HepG2 (cell line): ENCODE measurements around the gene TNP1. TPM values are rescaled to one million over a fixed set of nuclear protein-coding genes. Genes with fewer than 3 reads are reported as not detected.

Experiments used
- ATAC-seq: fragments of 200-7000 bp; cut with Tn5 transposase; 3 replicates; pipeline ENCODE4 v1.9.1; 2020; ENCODE audit warnings: mild to moderate bottlenecking, moderate library complexity
- BruUV-seq: library from RNA; stranded (reverse); fragments of 400-500 nt; replicated peaks from 2 replicates; lab custom pipeline; 2021; lab: Mats Ljungman, UMichigan
- CTCF ChIA-PET: fragments of 300-600 bp; formaldehyde crosslinking; extraction: SDS; loops from one replicate; lab custom pipeline; 2021; ENCODE audit warnings: low total read pairs, inconsistent platforms, low intra/inter-chr PET ratio; lab: Yijun Ruan, JAX
- POLR2A ChIA-PET: fragments of 350-600 bp; sonication (Branson Sonifier 250); formaldehyde crosslinking; loops from one replicate; lab custom pipeline; 2020; ENCODE audit warnings: antibody characterized with exemption, inconsistent platforms; lab: Yijun Ruan, JAX
- DNase-seq: peaks from one replicate; pipeline ENCODE4 v3.0.0-alpha.2; 2015; ENCODE audit warnings: low spot score
- FAIRE-seq: peaks from 3 replicates; lab custom pipeline; 2011; peaks lifted over from hg19 to GRCh38; lab: Jason Lieb, UNC
- H2AFZ ChIP-seq: one replicate; pipeline ENCODE4 v1.6.1; 2011; ENCODE audit warnings: low read length, inconsistent platforms
- H3K27ac ChIP-seq: fragments of 300-600 bp; 3 replicates; pipeline ENCODE4 v1.8.0; 2011; ENCODE audit warnings: mixed run types, mild to moderate bottlenecking, mixed read lengths, low read length, inconsistent platforms; ENCODE audit not compliant: insufficient read depth; ENCODE audit errors: extremely low read length
- H3K27me3 ChIP-seq, 2 experiments: fragments of 200-600 bp in 1 of 2; 2 replicates in 1 of 2; 3 replicates in 1 of 2; pipeline versions ENCODE4 v1.6.0 to v1.8.0; 2011; ENCODE audit warnings: low read length in 2 of 2, mild to moderate bottlenecking in 2 of 2, moderate library complexity in 2 of 2, inconsistent platforms in 1 of 2; ENCODE audit not compliant: insufficient read depth in 2 of 2, control insufficient read depth in 1 of 2
- H3K36me3 ChIP-seq, 2 experiments: fragments of 200-600 bp in 1 of 2; replicated peaks in 1 of 2; 2 replicates in 1 of 2; 3 replicates in 1 of 2; pipeline versions ENCODE4 v1.5.1 to v1.8.0; 2011; ENCODE audit warnings: low read length in 2 of 2, inconsistent platforms in 1 of 2; ENCODE audit not compliant: insufficient read depth in 2 of 2, control insufficient read depth in 1 of 2
- H3K4me1 ChIP-seq: 2 replicates; pipeline ENCODE4 v1.5.1; 2012; ENCODE audit warnings: low read length, inconsistent platforms; ENCODE audit not compliant: insufficient read depth
- H3K4me2 ChIP-seq: 2 replicates; pipeline ENCODE4 v1.6.0; 2011; ENCODE audit warnings: low read depth, low read length, inconsistent platforms
- H3K4me3 ChIP-seq, 3 experiments: fragments of 200-600 bp in 1 of 3; sonication (generic), shearing (Covaris generic) in 1 of 3; replicated peaks in 1 of 3; 2 replicates each; pipeline ENCODE4 v1.5.1; 2011 to 2016; ENCODE audit warnings: low read length in 3 of 3, inconsistent platforms in 2 of 3, low read depth in 2 of 3, mild to moderate bottlenecking in 2 of 3, control low read depth in 1 of 3, mixed read lengths in 1 of 3; ENCODE audit not compliant: insufficient read depth in 1 of 3
- H3K79me2 ChIP-seq: one replicate; pipeline ENCODE4 v1.6.1; 2011; ENCODE audit warnings: low read length, inconsistent platforms; ENCODE audit not compliant: insufficient read depth
- H3K9ac ChIP-seq: 2 replicates; pipeline ENCODE4 v1.6.0; 2011; ENCODE audit warnings: mild to moderate bottlenecking, low read depth, low read length, inconsistent platforms; ENCODE audit not compliant: insufficient read depth
- H3K9me3 ChIP-seq: 2 replicates; pipeline ENCODE4 v1.5.1; 2012; ENCODE audit warnings: mild to moderate bottlenecking, low read length
- H4K20me1 ChIP-seq: 2 replicates; pipeline ENCODE4 v1.6.0; 2011; ENCODE audit warnings: inconsistent platforms, mild to moderate bottlenecking, low read length, moderate library complexity; ENCODE audit not compliant: insufficient read depth
- GRHL1 ChIP-seq: sonication (generic); formaldehyde crosslinking; conservative IDR thresholded peaks from 2 replicates; pipeline ENCODE4 v1.8.0; 2022; ENCODE audit warnings: missing genetic modification reagents
- HIVEP1 ChIP-seq: sonication (generic); formaldehyde crosslinking; IDR thresholded peaks from 2 replicates; pipeline ENCODE4 v1.4.0; 2020; ENCODE audit warnings: mild to moderate bottlenecking, missing genetic modification reagents
- MAX ChIP-seq: IDR thresholded peaks from 2 replicates; pipeline ENCODE4 v1.6.1; 2012; ENCODE audit warnings: inconsistent platforms
- MIER2 ChIP-seq: IDR thresholded peaks from 2 replicates; pipeline ENCODE4 v1.6.1; 2016; ENCODE audit warnings: missing biosample characterization, missing genetic modification reagents
- NFIC ChIP-seq: IDR thresholded peaks from 2 replicates; pipeline ENCODE4 v1.6.1; 2012; ENCODE audit warnings: mild to moderate bottlenecking, low read length, inconsistent platforms
- POLR2AphosphoS5 ChIP-seq: IDR thresholded peaks from 2 replicates; pipeline ENCODE4 v1.6.1; 2012; ENCODE audit warnings: low read depth, low read length
- RFXAP ChIP-seq: sonication (generic); formaldehyde crosslinking; IDR thresholded peaks from 2 replicates; pipeline ENCODE4 v1.4.0; 2020; ENCODE audit warnings: missing genetic modification reagents, borderline replicate concordance
- SALL2 ChIP-seq: sonication (generic); formaldehyde crosslinking; IDR thresholded peaks from 2 replicates; pipeline ENCODE4 v1.8.1; 2023; ENCODE audit warnings: mild to moderate bottlenecking, missing genetic modification reagents, inconsistent platforms
- SMAD9 ChIP-seq: sonication (generic); formaldehyde crosslinking; IDR thresholded peaks from 2 replicates; pipeline ENCODE4 v1.5.1; 2020; ENCODE audit warnings: mild to moderate bottlenecking, missing genetic modification reagents
- TBP ChIP-seq: sonication (generic); formaldehyde crosslinking; IDR thresholded peaks from 2 replicates; pipeline ENCODE4 v1.5.0; 2020; ENCODE audit warnings: missing genetic modification reagents
- TFDP1 ChIP-seq: IDR thresholded peaks from 2 replicates; pipeline ENCODE4 v1.6.1; 2016; ENCODE audit warnings: missing compliant biosample characterization, missing genetic modification reagents, borderline replicate concordance
- THAP7 ChIP-seq: sonication (generic); formaldehyde crosslinking; IDR thresholded peaks from 2 replicates; pipeline ENCODE4 v1.8.1; 2023; ENCODE audit warnings: mild to moderate bottlenecking, missing genetic modification reagents
- ZC3H4 ChIP-seq: sonication (generic); formaldehyde crosslinking; IDR thresholded peaks from 2 replicates; pipeline ENCODE4 v1.4.0; 2020; ENCODE audit warnings: missing genetic modification reagents, borderline replicate concordance
- ZMYM3 ChIP-seq: sonication (generic); formaldehyde crosslinking; IDR thresholded peaks from 2 replicates; pipeline ENCODE4 v1.5.1; 2020; ENCODE audit warnings: mild to moderate bottlenecking, missing genetic modification reagents
- ZNF121 ChIP-seq: sonication (generic); formaldehyde crosslinking; IDR thresholded peaks from 2 replicates; pipeline ENCODE4 v1.5.0; 2020; ENCODE audit warnings: mild to moderate bottlenecking, missing genetic modification reagents
- ZNF331 ChIP-seq: sonication (generic); formaldehyde crosslinking; IDR thresholded peaks from 2 replicates; pipeline ENCODE4 v1.4.0; 2020; ENCODE audit warnings: missing genetic modification reagents
- ZNF550 ChIP-seq: sonication (generic); formaldehyde crosslinking; IDR thresholded peaks from 2 replicates; pipeline ENCODE4 v1.4.0; 2020; ENCODE audit warnings: mild to moderate bottlenecking, missing genetic modification reagents, borderline replicate concordance
- ZNF616 ChIP-seq: sonication (generic); formaldehyde crosslinking; IDR thresholded peaks from 2 replicates; pipeline ENCODE4 v1.5.0; 2020; ENCODE audit warnings: low read depth, mild to moderate bottlenecking, missing genetic modification reagents
- ZZZ3 ChIP-seq: sonication (generic); formaldehyde crosslinking; IDR thresholded peaks from 2 replicates; pipeline ENCODE4 v1.4.0; 2020; ENCODE audit warnings: missing genetic modification reagents, mild to moderate bottlenecking, borderline replicate concordance
- WGBS: methylation state at CpG from one replicate; pipeline ENCODE4 v1.1.6; 2017; ENCODE audit warnings: low lambda C conversion rate; 5-methylcytosine and 5-hydroxymethylcytosine counted together
- in situ Hi-C: cut with HindIII; loops from 2 replicates; pipeline ENCODE4 v1.10.0; 2017; ENCODE audit warnings: low pct_unique_long_range_greater_than_20kb; ENCODE audit not compliant: extremely low pct_ligation_motif_present
- intact Hi-C: fragments of 100-400 bp; cut with micrococcal nuclease; formaldehyde crosslinking; loops from one replicate; pipeline ENCODE4 v1.10.0; 2022; ENCODE audit not compliant: unreplicated experiment
- polyA plus RNA-seq, 8 experiments: library from polyadenylated mRNA; depleted of rRNA in 3 of 8; stranded (reverse) in 7 of 8; unstranded in 1 of 8; fragments of >200 nt; fragmentation: Illumina TruSeq in 4 of 8; extraction: Trizol in 4 of 8; gene quantifications; 2 replicates each; pipeline versions ENCODE4 v1.2.1 to v1.2.3, GENCODE V29; 2011 to 2016; ENCODE audit warnings: low read depth in 4 of 8, missing spikeins in 1 of 8, mixed read lengths in 1 of 8; ENCODE audit not compliant: insufficient read depth in 1 of 8
- total RNA-seq, 5 experiments: library from RNA; depleted of rRNA; stranded (reverse); fragments of >200 nt; fragmentation: Illumina TruSeq; extraction: Trizol; gene quantifications; 2 replicates each; pipeline ENCODE4 v1.2.3, GENCODE V29; 2016; ENCODE audit warnings: low read depth in 1 of 5

The TNP1 gene
- total and polyA plus RNA-seq, 2 of the 13 experiments (the other 11 are each of a cell fraction or from before 2014, with no cell fraction given) = not detected

GRCh38 chr2:216829533-216829932, 30.3 kb downstream of the TNP1 start (continued):
- TF ChIP-seq HIVEP1 = no peak
- TF ChIP-seq ZMYM3 (CRISPR knock-in tag) = no peak
- no peak for TF ChIP-seq ZNF616
- no peak for TF ChIP-seq MAX

- H2AFZ ChIP-seq = no peak overlapping the region
- H3K36me3 ChIP-seq = no peaks in the 10 kb centered on the region
- TF ChIP-seq GRHL1 (no peak), SALL2 (no peak), THAP7 (CRISPR knock-in tag) (no peak), ZNF550 (no peak), ZZZ3 (no peak), ZNF121 (CRISPR knock-in tag) (no peak), MIER2 (no peak), SMAD9 (CRISPR knock-in tag) (no peak), NFIC (no peak), TBP (CRISPR knock-in tag) (no peak), POLR2AphosphoS5 (no peak), ZC3H4 (no peak), RFXAP (no peak), ZNF331 (CRISPR knock-in tag) (no peak), TFDP1 (CRISPR knock-in tag) (no peak)
- BruUV-seq = no TSS peak
- intact Hi-C loops (no loop called here), in situ Hi-C loops (no loop called here)
- no peak overlapping the region for H3K9ac ChIP-seq
- no peaks in the 10 kb centered on the region for H3K9me3 ChIP-seq
- FAIRE-seq (no peak), ATAC-seq (no peak), DNase-seq (no peak)
- no peak overlapping the region for H3K4me3 ChIP-seq
- H3K4me1 ChIP-seq = no peaks in the 10 kb centered on the region
- no peak overlapping the region for H3K4me2 ChIP-seq
- no peaks in the 10 kb centered on the region for H3K79me2 ChIP-seq
- ChIA-PET CTCF (no interaction called here), POLR2A (no interaction called here)
- H3K27ac ChIP-seq = no peak overlapping the region
- H4K20me1 ChIP-seq = no peaks in the 10 kb centered on the region
- WGBS = 18% methylated on average over 6 of the region's 6 CpGs
- peaks cover 0 to 12% of the 10 kb centered on the region in 2 experiments; a peak in 2 of 5 replicates for H3K27me3 ChIP-seq
Measured at GRCh38 chr2:216827073-216827720, 32.7 kb downstream of the TNP1 start.
